ENCODE measurements around the gene ZNRF1.
"Not testable (repeated sequence)": the region's sequence is repeated elsewhere in the genome, so short reads cannot be mapped to it uniquely, and the experiment has no call there.

The ZNRF1 gene

DNA sequence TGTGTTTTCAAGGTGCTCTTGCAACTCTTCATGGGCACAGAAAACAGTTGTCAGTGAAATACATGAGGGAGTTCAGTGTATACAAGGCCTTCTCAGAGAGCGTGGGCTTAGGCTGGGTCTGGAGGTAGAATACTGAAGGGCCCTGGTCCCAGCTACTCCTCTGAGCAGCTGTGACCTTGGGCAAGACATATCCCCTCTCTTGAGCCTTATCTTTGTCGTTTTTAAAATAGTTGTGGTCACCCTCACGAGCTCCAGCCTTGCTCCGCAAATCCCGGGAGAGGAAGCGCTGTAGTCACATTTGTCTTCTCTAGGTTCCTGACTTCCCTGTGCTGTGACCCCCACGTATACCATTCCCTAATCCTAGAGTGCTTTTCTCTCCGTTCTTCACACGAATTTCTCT lies 3.6 kb downstream of the ZNRF1 start:
- no peak for DNase-seq

DNA sequence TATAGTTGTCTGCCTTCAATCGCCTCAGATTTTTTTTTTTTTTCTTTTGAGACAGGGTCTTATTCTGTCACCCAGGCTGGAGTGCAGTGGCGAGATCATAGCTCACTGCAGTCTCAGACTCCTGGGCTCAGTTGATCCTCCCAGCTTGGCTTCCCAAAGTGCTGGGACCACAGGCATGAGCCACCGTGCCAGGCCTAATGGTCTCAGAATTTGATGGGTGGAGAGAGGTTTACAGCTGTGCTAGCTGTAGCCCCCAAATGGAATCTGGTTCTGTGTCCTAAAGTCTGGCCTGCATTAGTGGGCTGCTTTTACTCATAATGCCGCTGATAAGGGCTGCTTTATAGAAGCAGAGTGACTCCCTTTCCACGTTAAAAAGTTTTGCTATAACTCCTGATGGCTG lies 5.1 kb downstream of the ZNRF1 start:
- no peak for DNase-seq

GRCh38 chr16:75004460-75004859 lies 5.6 kb downstream of the ZNRF1 start:
- no peak for DNase-seq

- DNase-seq, result no peak
Observed at GRCh38 chr16:75005697-75006096, 6.9 kb downstream of the ZNRF1 start.

GRCh38 chr16:75007443-75007842 lies 8.6 kb downstream of the ZNRF1 start:
- DNase-seq, result no peak

- DNase-seq, result no peak
Observed at GRCh38 chr16:75010427-75010826, 11.6 kb downstream of the ZNRF1 start.

DNA sequence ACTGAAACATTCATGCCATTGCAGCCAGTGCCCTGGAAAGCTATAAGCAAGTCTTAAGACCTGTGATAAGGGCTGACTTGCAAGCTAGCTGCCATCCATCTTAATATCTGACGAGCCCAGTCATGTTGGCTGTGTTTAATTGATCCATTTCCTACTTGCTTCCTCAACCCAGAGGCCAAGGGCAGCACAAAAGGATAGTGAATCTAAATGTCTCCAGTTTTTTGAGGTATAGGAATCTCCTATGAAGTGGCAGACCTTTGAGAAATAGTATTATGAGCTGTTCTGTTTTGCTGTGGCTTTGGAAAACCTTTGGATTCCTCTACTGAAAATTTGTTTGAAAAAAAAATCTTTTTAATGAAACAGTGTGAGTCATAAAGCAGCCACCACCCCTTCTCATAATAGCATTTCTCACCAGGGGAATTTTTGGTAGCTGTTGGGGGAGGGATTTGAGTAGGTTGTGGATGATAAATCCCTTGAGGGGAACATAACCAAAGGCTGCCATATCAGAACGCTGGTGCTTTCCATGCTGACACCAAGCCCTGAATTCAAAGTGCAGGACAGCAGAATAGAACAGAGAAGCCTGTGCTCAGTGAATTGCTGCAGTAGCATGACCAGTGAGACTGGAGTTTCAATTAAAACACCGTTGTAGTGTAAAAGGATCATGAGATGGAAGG lies 12.9 kb downstream of the ZNRF1 start:
- DNase-seq, result no peak

DNA sequence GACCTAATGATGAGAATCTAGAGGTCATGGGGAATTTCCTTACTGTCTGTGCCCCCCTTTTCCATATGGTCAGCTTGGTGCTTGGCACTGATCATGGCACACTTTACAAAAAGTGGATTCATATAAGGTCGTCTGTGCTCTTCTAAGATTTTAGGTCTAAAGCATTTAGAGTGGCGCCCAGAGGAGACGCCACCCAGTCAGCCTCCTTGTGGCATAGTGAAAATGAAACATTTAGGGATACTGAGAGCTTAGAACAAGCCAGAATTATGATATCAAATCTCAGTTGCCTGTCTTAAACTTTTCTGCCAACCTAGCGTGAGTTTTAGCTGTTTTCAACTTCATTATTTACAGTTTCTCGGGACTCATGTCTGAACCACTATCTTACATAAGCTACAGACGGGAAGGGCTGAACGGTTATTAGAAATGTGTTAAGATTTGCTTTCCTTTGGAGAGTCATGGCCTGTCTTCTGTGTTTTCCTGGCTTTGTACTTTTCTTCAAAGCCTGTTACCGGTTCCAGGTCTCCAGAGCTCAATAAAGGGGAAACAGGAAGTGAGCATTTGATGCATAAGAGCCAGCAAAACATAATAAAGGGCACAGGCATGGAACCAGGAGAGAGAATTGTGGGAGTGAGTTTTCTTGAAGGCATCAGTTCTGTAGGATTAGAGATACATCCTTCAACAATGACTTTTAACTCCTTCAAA lies 13.7 kb downstream of the ZNRF1 start:
- DNase-seq, result no peak

DNA sequence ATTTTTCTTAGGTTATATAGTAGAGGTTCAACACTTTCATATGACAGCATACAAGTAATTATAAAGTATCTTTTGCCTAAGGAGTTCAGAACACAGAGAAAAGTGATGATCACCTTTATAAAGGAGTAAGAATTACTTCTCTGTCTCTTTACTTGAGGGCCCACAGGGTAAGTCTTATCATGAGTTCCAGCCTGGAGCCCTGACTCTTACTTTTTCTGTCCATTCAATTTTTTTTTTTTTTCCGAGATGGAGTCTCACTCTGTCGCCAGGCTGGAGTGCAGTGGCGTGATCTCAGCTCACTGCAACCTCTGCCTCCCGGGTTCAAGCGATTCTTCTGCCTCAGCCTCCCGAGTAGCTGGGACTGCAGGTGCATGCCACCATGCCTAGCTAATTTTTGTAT lies 14.3 kb downstream of the ZNRF1 start:
- DNase-seq, result not testable (repeated sequence)

DNA sequence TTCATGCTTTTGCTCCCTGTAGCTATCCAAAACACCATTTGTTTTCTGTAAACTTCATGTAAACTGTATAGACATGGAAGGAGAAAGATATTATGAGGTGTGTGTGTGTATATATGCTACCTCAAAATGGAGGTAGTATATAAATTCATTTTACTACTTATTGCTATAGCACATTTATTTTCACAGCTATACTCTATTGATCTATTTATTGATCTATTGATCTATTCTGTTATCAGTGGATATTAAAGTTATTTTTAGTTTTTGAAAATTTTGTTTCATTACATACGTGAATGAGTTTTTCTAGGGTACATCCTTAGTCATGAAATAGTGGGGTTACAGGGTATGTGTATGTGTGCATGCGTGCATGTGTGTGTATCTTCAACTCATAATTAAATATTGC lies 15.5 kb downstream of the ZNRF1 start:
- DNase-seq, result no peak

DNA sequence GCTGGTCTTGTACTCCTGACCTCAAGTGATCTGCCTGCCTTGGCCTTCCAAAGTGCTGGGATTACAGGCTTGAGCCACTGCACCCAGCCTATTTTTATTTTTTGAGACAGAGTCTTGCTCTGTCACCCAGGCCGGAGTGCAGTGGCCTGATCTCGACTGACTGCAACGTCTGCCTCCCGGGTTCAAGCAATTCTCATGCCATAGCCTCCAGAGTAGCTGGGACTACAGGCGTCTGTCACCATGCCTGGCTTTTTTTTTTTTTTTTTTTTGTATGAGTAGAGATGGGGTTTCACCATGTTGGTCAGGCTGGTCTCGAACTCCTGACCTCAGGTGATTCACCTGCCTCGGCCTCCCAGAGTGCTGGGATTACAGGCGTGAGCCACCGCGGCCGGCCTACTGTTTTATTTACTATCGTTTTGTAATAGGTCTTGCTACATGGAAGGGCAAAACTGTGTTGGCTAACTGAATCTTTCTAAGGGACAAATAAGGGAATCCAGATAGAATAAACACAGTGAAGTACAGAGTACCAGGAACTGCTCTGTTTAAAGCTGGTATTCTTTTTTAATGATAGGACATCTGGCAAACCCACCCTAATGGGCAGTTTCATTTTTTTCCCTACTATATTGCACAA lies 17.7 kb downstream of the ZNRF1 start:
- not testable (repeated sequence) for DNase-seq

DNA sequence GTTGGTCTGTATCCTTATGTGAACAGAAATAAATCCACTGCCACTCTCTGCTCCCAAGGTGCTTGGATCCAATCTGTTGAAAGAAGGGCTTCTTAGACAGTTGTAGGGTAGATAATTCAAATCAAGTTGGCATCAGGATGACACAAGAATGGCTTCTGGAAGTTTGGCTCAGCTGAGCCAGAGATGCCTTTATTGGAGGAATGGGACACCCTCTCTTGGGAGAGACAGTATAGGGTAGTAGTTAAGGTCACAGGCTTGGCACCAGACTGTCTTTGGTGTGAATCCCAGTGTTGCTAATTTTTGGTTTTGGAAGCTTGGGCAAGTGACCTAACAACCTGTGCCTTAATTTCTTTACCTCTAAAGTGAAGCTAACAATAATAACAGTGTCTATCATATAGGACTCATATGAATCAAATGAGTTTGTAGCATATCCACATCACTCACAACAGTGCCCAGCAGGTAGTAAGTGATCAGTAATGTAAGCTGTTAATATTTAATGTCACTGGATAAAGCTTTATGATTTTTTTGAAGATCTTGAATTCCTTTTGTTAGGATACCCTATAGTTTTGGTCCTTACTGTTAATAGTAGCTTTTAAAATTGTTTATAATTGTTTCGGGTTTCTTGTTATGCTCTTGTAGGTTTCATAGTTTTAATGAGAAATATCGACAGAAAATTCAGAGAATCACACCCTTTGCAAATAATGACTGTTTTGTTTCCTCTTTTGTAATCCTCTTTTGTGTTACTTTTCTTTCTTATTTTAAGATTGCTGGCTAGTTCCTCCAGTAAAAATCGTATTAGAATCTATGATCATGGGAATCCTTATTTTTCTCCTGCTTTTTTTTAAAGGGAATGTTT lies 19.1 kb downstream of the ZNRF1 start:
- DNase-seq, result no peak

- DNase-seq, result no peak
Observed at GRCh38 chr16:75019007-75019406, 20.2 kb downstream of the ZNRF1 start.

GRCh38 chr16:75019586-75019985 lies 20.8 kb downstream of the ZNRF1 start:
- no peak for DNase-seq

DNA sequence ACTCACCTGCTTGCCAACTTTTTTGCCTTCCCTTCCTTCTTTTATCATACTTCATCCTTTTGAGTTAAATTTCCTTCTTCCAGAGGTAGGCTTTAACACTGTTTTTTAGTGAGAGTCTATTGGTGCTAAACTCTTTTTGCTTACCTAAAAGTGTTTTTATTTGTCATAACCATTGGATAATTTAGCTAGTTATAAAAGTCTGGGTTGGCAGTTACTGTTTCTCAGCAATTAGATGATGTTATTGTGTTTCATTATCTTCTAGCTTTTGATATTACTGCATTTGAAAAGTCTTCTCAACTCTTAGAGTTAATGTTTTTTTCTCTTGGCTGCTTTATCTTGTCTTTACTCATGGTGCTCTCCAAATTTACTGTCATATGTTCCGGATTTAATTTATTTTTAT lies 22.6 kb downstream of the ZNRF1 start:
- DNase-seq, result no peak

DNA sequence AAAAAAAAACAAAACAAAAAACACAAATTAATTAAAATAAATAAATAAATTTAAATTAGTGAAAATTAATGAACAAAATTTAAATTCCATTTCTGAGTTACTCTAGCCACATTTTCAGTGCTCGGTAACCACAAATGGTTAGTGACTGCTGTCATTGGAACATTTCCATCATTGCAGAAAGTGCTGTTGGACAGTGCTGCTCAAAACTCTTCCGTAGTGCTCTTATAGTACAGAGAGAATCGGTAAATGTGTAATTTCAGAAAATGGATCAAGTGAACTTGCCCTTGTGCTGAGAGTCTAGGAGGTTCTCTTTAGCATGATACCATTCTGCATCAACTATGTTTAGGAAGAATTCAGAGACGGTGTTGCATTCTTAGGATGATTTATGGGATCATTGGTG lies 23.7 kb downstream of the ZNRF1 start:
- no peak for DNase-seq

DNA sequence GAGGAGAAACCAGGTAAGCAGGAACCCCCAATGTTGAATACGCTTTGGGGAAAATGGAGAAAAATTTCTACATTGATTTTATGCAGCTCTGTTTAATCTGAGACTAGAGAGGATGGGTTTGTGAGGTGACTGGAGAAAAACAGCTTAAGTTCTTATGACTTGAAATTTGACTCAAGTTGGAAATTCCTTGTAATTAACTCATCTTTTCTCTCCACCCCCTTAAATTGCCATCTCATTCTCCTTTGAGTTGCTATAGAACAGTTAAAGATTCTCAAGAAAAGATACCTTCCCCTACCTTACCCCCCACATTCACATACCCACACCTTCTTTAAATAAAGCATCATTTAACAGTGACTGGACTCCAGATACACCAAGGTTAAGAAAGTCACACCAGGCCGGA lies 24.2 kb downstream of the ZNRF1 start:
- DNase-seq, result no peak

DNA sequence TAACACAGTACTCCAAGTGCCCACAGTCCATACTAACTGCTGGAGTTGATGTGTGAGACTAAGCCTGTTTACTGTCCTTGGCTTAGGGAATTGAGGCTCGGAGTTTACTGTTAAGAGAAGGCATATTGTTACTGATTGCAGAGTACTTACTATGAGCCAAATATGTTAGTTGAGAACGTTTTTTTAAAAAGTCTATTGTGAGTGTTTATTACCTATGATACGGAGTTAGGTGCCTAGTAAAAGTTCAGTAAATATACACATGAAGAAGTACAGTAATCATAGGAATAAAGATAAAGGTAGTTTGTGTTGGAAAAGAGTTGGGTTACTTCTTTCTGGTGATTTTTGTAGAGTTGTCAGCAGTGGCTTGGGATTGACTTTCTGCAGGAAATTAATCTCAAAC lies 25.4 kb downstream of the ZNRF1 start:
- no peak for DNase-seq

- DNase-seq, result no peak
Observed at GRCh38 chr16:75024594-75024993, 25.8 kb downstream of the ZNRF1 start.

- no peak for DNase-seq
Observed at GRCh38 chr16:75025761-75026160, 26.9 kb downstream of the ZNRF1 start.

DNA sequence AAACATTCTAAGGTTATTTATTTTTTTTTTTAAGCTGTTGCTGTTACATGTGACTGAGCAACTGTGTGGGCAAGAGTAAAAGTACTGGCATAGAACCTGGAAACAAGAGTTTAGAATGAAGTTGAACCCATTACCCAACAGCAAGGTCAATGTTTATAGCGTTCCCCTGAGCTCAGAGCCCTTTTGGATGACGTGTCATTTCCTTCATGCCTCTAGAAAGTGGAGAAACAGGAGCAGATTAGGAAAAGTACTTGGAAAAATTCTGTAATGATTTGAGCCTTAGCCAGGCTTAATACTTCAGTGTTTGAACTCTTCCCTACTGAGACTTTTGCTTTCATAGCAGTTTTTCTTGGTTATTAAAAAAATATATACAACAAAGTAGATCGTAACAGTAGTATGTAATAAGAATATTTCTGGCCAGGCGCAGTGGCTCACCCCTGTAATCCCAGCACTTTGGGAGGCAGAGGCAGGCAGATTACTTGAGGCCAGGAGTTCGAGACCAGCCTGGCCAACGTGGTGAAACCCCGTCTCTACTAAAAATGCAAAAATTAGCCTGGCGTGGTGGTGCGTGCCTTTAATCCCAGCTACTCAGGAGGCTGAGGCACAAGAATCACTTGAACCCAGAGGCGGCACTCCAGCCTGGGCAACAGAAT lies 27.5 kb downstream of the ZNRF1 start:
- not testable (repeated sequence) for DNase-seq

DNA sequence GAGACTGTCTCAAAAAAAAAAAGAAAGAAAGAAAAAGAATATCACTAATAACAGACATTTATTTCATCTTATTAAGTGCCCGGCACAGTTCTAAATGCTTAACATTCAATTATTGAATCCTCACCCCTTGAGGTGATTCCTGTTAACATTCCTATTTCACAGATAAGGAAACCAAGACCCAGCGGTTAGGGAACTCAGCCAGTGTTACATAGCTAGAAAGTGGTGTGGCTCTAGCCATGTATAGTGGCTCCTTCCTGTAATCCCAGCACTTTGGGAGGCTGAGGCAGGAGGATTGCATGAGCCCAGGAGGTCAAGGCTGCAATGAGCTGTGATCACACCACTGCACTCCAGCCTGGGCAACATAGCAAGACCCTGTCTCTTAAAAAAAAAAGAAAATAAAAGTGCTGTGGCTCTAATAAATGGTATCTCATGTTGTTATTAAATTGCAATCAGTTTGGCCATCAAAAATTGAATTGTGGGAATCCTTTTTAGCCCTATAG lies 28.1 kb downstream of the ZNRF1 start:
- DNase-seq, result no peak
